Endodermal cell (in vitro differentiated cells): ENCODE measurements around the gene MACROD2. TPM values are rescaled to one million over a fixed set of nuclear protein-coding genes. Genes with fewer than 3 reads are reported as not detected.

Source experiments
- DNase-seq: peaks from one replicate; pipeline ENCODE4 v3.0.0-alpha.2; 2017
- H3K27ac ChIP-seq: 2 replicates; pipeline ENCODE4 v1.5.1; 2013; ENCODE audit warnings: mild to moderate bottlenecking, low read depth, low read length, moderate library complexity
- H3K27me3 ChIP-seq: 2 replicates; pipeline ENCODE4 v1.6.1; 2013; ENCODE audit warnings: mild to moderate bottlenecking, low read length, moderate library complexity; ENCODE audit not compliant: insufficient read depth, control insufficient read depth, poor library complexity, severe bottlenecking
- H3K36me3 ChIP-seq: 2 replicates; pipeline ENCODE4 v1.7.0; 2013; ENCODE audit warnings: mild to moderate bottlenecking, low read length, moderate library complexity; ENCODE audit not compliant: control insufficient read depth, insufficient read depth
- H3K4me1 ChIP-seq: one replicate; pipeline ENCODE4 v1.7.0; 2013; ENCODE audit warnings: low read length; ENCODE audit not compliant: control insufficient read depth, insufficient read depth
- H3K4me3 ChIP-seq: 2 replicates; pipeline ENCODE4 v1.5.1; 2013; ENCODE audit warnings: mild to moderate bottlenecking, low read length, moderate library complexity
- H3K9ac ChIP-seq: 2 replicates; pipeline ENCODE4 v1.6.1; 2013; ENCODE audit warnings: mild to moderate bottlenecking, low read length, moderate library complexity; ENCODE audit not compliant: poor library complexity, severe bottlenecking; ENCODE audit errors: extremely low read depth
- H3K9me3 ChIP-seq: 2 replicates; pipeline ENCODE4 v1.6.1; 2013; ENCODE audit warnings: mild to moderate bottlenecking, low read length, moderate library complexity; ENCODE audit not compliant: control insufficient read depth
- H3K27ac Mint-ChIP-seq: 2 replicates; pipeline ENCODE4 v1.8.0; 2020; ENCODE audit warnings: mixed read lengths
- H3K27me3 Mint-ChIP-seq: 2 replicates; pipeline ENCODE4 v1.8.0; 2021; ENCODE audit warnings: mild to moderate bottlenecking, mixed read lengths; ENCODE audit not compliant: insufficient read depth
- H3K36me3 Mint-ChIP-seq: 2 replicates; pipeline ENCODE4 v1.8.0; 2020; ENCODE audit warnings: low read depth, mixed read lengths
- H3K4me1 Mint-ChIP-seq: 2 replicates; pipeline ENCODE4 v1.8.0; 2020; ENCODE audit warnings: mixed read lengths
- H3K4me3 Mint-ChIP-seq: 2 replicates; pipeline ENCODE4 v1.8.0; 2020; ENCODE audit warnings: mild to moderate bottlenecking, moderate library complexity, mixed read lengths
- H3K9me3 Mint-ChIP-seq: 2 replicates; pipeline ENCODE4 v1.8.0; 2020; ENCODE audit warnings: mild to moderate bottlenecking, mixed read lengths
- CTCF ChIP-seq: fragments of 200-600 bp; sonication (generic); conservative IDR thresholded peaks from 2 replicates; pipeline ENCODE4 v1.5.0; 2021; ENCODE audit warnings: antibody characterized with exemption, mild to moderate bottlenecking
- WGBS, 2 experiments: methylation state at CpG; one replicate each; pipeline versions ENCODE4 v1.1.5 to v1.1.7; 2013; ENCODE audit warnings: missing lambda C conversion rate in 2 of 2, mixed read lengths in 1 of 2; ENCODE audit not compliant: insufficient coverage in 1 of 2, insufficient read length in 1 of 2; 5-methylcytosine and 5-hydroxymethylcytosine counted together
- total RNA-seq, 2 donors: library from RNA; stranded (reverse); fragmentation: NEBNext Ultra II Directional in 1 of 2; extraction: Animal tissue kit (Norgen Biotek cat#: 25700) in 1 of 2; gene quantifications; 2 replicates in 1 of 2; 3 replicates in 1 of 2; pipeline ENCODE4 v1.2.1, GENCODE V29; 2021

Gene MACROD2
- total RNA-seq, 2 donors from 2014 or later, result 2.3 to 4.8 TPM

DNA sequence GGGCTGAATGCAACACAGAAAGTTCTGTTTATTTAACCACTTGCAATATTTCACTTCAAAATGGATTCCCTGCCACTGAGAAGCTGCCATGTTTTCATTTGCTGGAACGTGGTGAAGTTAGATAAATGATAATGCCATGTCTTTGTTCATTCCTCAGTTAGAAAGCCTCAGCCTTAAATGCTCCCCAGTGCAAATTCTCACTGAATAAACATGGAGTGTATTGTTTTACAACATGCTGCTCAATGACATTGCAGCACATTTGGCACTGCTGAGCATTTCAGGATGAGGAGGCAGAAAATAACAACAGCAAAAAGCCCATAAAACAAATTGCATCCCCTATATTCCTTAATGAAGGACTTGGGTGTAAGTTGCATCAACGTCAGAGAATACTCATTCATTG is 1255.9 kb downstream of the MACROD2 start:
- H3K27ac ChIP-seq, result no peak overlapping the region
- no peaks in the 10 kb centered on the region for H3K9me3 ChIP-seq
- Mint-ChIP-seq H3K9me3 (no peaks in the 10 kb centered on the region), H3K36me3 (no peaks in the 10 kb centered on the region), H3K4me1 (peaks cover 5% of the 10 kb centered on the region), H3K27ac (no peak overlapping the region), H3K27me3 (no peaks in the 10 kb centered on the region), H3K4me3 (no peak overlapping the region)
- no peaks in the 10 kb centered on the region for H3K27me3 ChIP-seq
- no peak for DNase-seq
- H3K4me3 ChIP-seq, result no peak overlapping the region
- no peak for TF ChIP-seq CTCF
- H3K36me3 ChIP-seq, result no peaks in the 10 kb centered on the region
- 89% methylated on average over 2 of the region's 2 CpGs; no CpG with 5 or more reads in 1 of the 2 experiments for WGBS, 2 experiments
- no peaks in the 10 kb centered on the region for H3K4me1 ChIP-seq
- H3K9ac ChIP-seq, result no peak overlapping the region

DNA sequence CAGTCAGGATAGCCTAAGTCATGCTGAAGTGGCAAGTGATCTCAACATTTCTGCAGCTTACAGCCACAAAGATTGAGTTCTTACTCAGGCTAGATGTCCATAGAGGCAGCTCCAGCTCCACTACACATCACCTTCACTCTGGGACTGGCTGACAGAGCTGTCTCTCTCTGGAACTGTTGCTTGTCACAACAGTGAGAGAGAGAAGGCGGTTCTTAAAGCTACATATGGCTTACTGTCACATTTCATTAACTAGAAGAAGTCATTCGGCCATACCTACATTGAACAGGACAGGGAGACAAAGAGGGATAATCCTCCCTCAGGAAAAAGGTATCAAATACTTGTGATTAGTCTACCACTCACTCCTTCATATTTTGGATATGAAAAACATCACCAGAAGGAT is 1257.0 kb downstream of the MACROD2 start:
- H3K27ac ChIP-seq, result no peak overlapping the region
- Mint-ChIP-seq H3K4me3 (no peak overlapping the region), H3K4me1 (peaks cover 5% of the 10 kb centered on the region), H3K9me3 (no peaks in the 10 kb centered on the region), H3K36me3 (no peaks in the 10 kb centered on the region), H3K27me3 (no peaks in the 10 kb centered on the region), H3K27ac (no peak overlapping the region)
- no peak for TF ChIP-seq CTCF
- DNase-seq, result no peak
- no peak overlapping the region for H3K4me3 ChIP-seq
- WGBS, 2 experiments, result 97 to 100% methylated on average over 1 to 2 of the region's 2 CpGs
- no peaks in the 10 kb centered on the region for H3K27me3 ChIP-seq
- H3K36me3 ChIP-seq, result no peaks in the 10 kb centered on the region
- no peaks in the 10 kb centered on the region for H3K4me1 ChIP-seq
- H3K9ac ChIP-seq, result no peak overlapping the region
- no peaks in the 10 kb centered on the region for H3K9me3 ChIP-seq

GRCh38 chr20:15253431-15253830 is 1258.1 kb downstream of the MACROD2 start:
- Mint-ChIP-seq H3K4me3 (no peak overlapping the region), H3K27me3 (no peaks in the 10 kb centered on the region), H3K27ac (no peak overlapping the region), H3K36me3 (no peaks in the 10 kb centered on the region), H3K4me1 (no peaks in the 10 kb centered on the region), H3K9me3 (no peaks in the 10 kb centered on the region)
- Histone ChIP-seq H3K9ac (no peak overlapping the region), H3K4me3 (no peak overlapping the region), H3K27ac (no peak overlapping the region), H3K9me3 (no peaks in the 10 kb centered on the region), H3K27me3 (no peaks in the 10 kb centered on the region), H3K4me1 (no peaks in the 10 kb centered on the region), H3K36me3 (no peaks in the 10 kb centered on the region)
- WGBS, 2 experiments, result 83 to 90% methylated on average over 3 to 5 of the region's 5 CpGs
- TF ChIP-seq CTCF, result no peak
- DNase-seq, result no peak
